HepG2 (cell line): Measurements from ENCODE around the gene HLA-DPB1. TPM values are rescaled to one million over a fixed set of nuclear protein-coding genes. Genes with fewer than 3 reads are reported as not detected.

ENCODE experiments used
- ATAC-seq: fragments of 200-7000 bp; cut with Tn5 transposase; 3 replicates; pipeline ENCODE4 v1.9.1; 2020; ENCODE audit warnings: mild to moderate bottlenecking, moderate library complexity
- BruUV-seq: library from RNA; stranded (reverse); fragments of 400-500 nt; replicated peaks from 2 replicates; lab custom pipeline; 2021; lab: Mats Ljungman, UMichigan
- CTCF ChIA-PET: fragments of 300-600 bp; formaldehyde crosslinking; extraction: SDS; loops from one replicate; lab custom pipeline; 2021; ENCODE audit warnings: low total read pairs, inconsistent platforms, low intra/inter-chr PET ratio; lab: Yijun Ruan, JAX
- POLR2A ChIA-PET: fragments of 350-600 bp; sonication (Branson Sonifier 250); formaldehyde crosslinking; loops from one replicate; lab custom pipeline; 2020; ENCODE audit warnings: antibody characterized with exemption, inconsistent platforms; lab: Yijun Ruan, JAX
- DNase-seq: peaks from one replicate; pipeline ENCODE4 v3.0.0-alpha.2; 2015; ENCODE audit warnings: low spot score
- FAIRE-seq: peaks from 3 replicates; lab custom pipeline; 2011; peaks lifted over from hg19 to GRCh38; lab: Jason Lieb, UNC
- H2AFZ ChIP-seq: one replicate; pipeline ENCODE4 v1.6.1; 2011; ENCODE audit warnings: low read length, inconsistent platforms
- H3K27ac ChIP-seq: fragments of 300-600 bp; 3 replicates; pipeline ENCODE4 v1.8.0; 2011; ENCODE audit warnings: mixed run types, mild to moderate bottlenecking, mixed read lengths, low read length, inconsistent platforms; ENCODE audit not compliant: insufficient read depth; ENCODE audit errors: extremely low read length
- H3K27me3 ChIP-seq, 2 experiments: fragments of 200-600 bp in 1 of 2; 2 replicates in 1 of 2; 3 replicates in 1 of 2; pipeline versions ENCODE4 v1.6.0 to v1.8.0; 2011; ENCODE audit warnings: low read length in 2 of 2, mild to moderate bottlenecking in 2 of 2, moderate library complexity in 2 of 2, inconsistent platforms in 1 of 2; ENCODE audit not compliant: insufficient read depth in 2 of 2, control insufficient read depth in 1 of 2
- H3K36me3 ChIP-seq, 2 experiments: fragments of 200-600 bp in 1 of 2; replicated peaks in 1 of 2; 2 replicates in 1 of 2; 3 replicates in 1 of 2; pipeline versions ENCODE4 v1.5.1 to v1.8.0; 2011; ENCODE audit warnings: low read length in 2 of 2, inconsistent platforms in 1 of 2; ENCODE audit not compliant: insufficient read depth in 2 of 2, control insufficient read depth in 1 of 2
- H3K4me1 ChIP-seq: 2 replicates; pipeline ENCODE4 v1.5.1; 2012; ENCODE audit warnings: low read length, inconsistent platforms; ENCODE audit not compliant: insufficient read depth
- H3K4me2 ChIP-seq: 2 replicates; pipeline ENCODE4 v1.6.0; 2011; ENCODE audit warnings: low read depth, low read length, inconsistent platforms
- H3K4me3 ChIP-seq, 3 experiments: fragments of 200-600 bp in 1 of 3; sonication (generic), shearing (Covaris generic) in 1 of 3; replicated peaks in 1 of 3; 2 replicates each; pipeline ENCODE4 v1.5.1; 2011 to 2016; ENCODE audit warnings: low read length in 3 of 3, inconsistent platforms in 2 of 3, low read depth in 2 of 3, mild to moderate bottlenecking in 2 of 3, control low read depth in 1 of 3, mixed read lengths in 1 of 3; ENCODE audit not compliant: insufficient read depth in 1 of 3
- H3K79me2 ChIP-seq: one replicate; pipeline ENCODE4 v1.6.1; 2011; ENCODE audit warnings: low read length, inconsistent platforms; ENCODE audit not compliant: insufficient read depth
- H3K9ac ChIP-seq: 2 replicates; pipeline ENCODE4 v1.6.0; 2011; ENCODE audit warnings: mild to moderate bottlenecking, low read depth, low read length, inconsistent platforms; ENCODE audit not compliant: insufficient read depth
- H3K9me3 ChIP-seq: 2 replicates; pipeline ENCODE4 v1.5.1; 2012; ENCODE audit warnings: mild to moderate bottlenecking, low read length
- H4K20me1 ChIP-seq: 2 replicates; pipeline ENCODE4 v1.6.0; 2011; ENCODE audit warnings: inconsistent platforms, mild to moderate bottlenecking, low read length, moderate library complexity; ENCODE audit not compliant: insufficient read depth
- E2F1 ChIP-seq: sonication (generic); formaldehyde crosslinking; IDR thresholded peaks from 2 replicates; pipeline ENCODE4 v1.5.0; 2020; ENCODE audit warnings: missing genetic modification reagents
- HMGXB3 ChIP-seq: sonication (generic); formaldehyde crosslinking; IDR thresholded peaks from 2 replicates; pipeline ENCODE4 v1.4.0; 2020; ENCODE audit warnings: missing genetic modification reagents, borderline replicate concordance
- RXRB ChIP-seq: IDR thresholded peaks from 2 replicates; pipeline ENCODE4 v1.6.1; 2016; ENCODE audit warnings: borderline replicate concordance, missing genetic modification reagents, missing compliant biosample characterization
- WGBS: methylation state at CpG from one replicate; pipeline ENCODE4 v1.1.6; 2017; ENCODE audit warnings: low lambda C conversion rate; 5-methylcytosine and 5-hydroxymethylcytosine counted together
- in situ Hi-C: cut with HindIII; loops from 2 replicates; pipeline ENCODE4 v1.10.0; 2017; ENCODE audit warnings: low pct_unique_long_range_greater_than_20kb; ENCODE audit not compliant: extremely low pct_ligation_motif_present
- intact Hi-C: fragments of 100-400 bp; cut with micrococcal nuclease; formaldehyde crosslinking; loops from one replicate; pipeline ENCODE4 v1.10.0; 2022; ENCODE audit not compliant: unreplicated experiment
- polyA plus RNA-seq, 8 experiments: library from polyadenylated mRNA; depleted of rRNA in 3 of 8; stranded (reverse) in 7 of 8; unstranded in 1 of 8; fragments of >200 nt; fragmentation: Illumina TruSeq in 4 of 8; extraction: Trizol in 4 of 8; gene quantifications; 2 replicates each; pipeline versions ENCODE4 v1.2.1 to v1.2.3, GENCODE V29; 2011 to 2016; ENCODE audit warnings: low read depth in 4 of 8, missing spikeins in 1 of 8, mixed read lengths in 1 of 8; ENCODE audit not compliant: insufficient read depth in 1 of 8
- total RNA-seq, 5 experiments: library from RNA; depleted of rRNA; stranded (reverse); fragments of >200 nt; fragmentation: Illumina TruSeq; extraction: Trizol; gene quantifications; 2 replicates each; pipeline ENCODE4 v1.2.3, GENCODE V29; 2016; ENCODE audit warnings: low read depth in 1 of 5

The HLA-DPB1 gene
- total and polyA plus RNA-seq, 2 of the 13 experiments (the other 11 are each of a cell fraction or from before 2014, with no cell fraction given): not detected

GRCh38 chr6:33030245-33030644 lies 45.5 kb upstream of the HLA-DPB1 start:
- DNase-seq (no peak), FAIRE-seq (no peak), ATAC-seq (no peak)
- WGBS: 0% methylated on average over 3 of the region's 3 CpGs
- no peaks in the 10 kb centered on the region for H3K36me3 ChIP-seq
- no peak overlapping the region for H3K4me3 ChIP-seq
- TF ChIP-seq HMGXB3 (CRISPR knock-in tag) (no peak), E2F1 (CRISPR knock-in tag) (no peak), RXRB (CRISPR knock-in tag) (no peak)
- H3K4me1 ChIP-seq: no peaks in the 10 kb centered on the region
- in situ Hi-C loops: no loop called here
- H3K27me3 ChIP-seq: no peaks in the 10 kb centered on the region; a peak in 1 of 5 replicates
- H3K9ac ChIP-seq: no peak overlapping the region
- no peaks in the 10 kb centered on the region for H3K9me3 ChIP-seq
- no TSS peak for BruUV-seq
- ChIA-PET CTCF (no interaction called here), POLR2A (no interaction called here)
- no peak overlapping the region for H3K4me2 ChIP-seq
- H4K20me1 ChIP-seq: no peaks in the 10 kb centered on the region
- intact Hi-C loops: no loop called here
- H2AFZ ChIP-seq: no peak overlapping the region
- no peak overlapping the region for H3K27ac ChIP-seq
- H3K79me2 ChIP-seq: no peaks in the 10 kb centered on the region
